OCI-LY1 (cell line): ENCODE measurements around the gene LCORL.

Source experiments
- H2AFZ ChIP-seq: fragments of 200-600 bp; sonication (generic), shearing (Covaris generic); 2 replicates; pipeline ENCODE4 v1.6.0; 2014; ENCODE audit warnings: antibody characterized with exemption, mild to moderate bottlenecking, low read length
- H3F3A ChIP-seq: fragments of 200-600 bp; sonication (generic), shearing (Covaris generic); 2 replicates; pipeline ENCODE4 v1.6.0; 2014; ENCODE audit warnings: mild to moderate bottlenecking, antibody characterized with exemption, low read length, moderate library complexity; ENCODE audit not compliant: insufficient read depth
- H3K27ac ChIP-seq: fragments of 200-600 bp; sonication (generic); 2 replicates; pipeline ENCODE4 v1.5.1; 2014; ENCODE audit warnings: low read length, mixed run types, mild to moderate bottlenecking, low read depth; ENCODE audit not compliant: poor library complexity, severe bottlenecking
- H3K27me3 ChIP-seq: fragments of 200-600 bp; sonication (generic); 2 replicates; pipeline ENCODE4 v1.6.0; 2014; ENCODE audit warnings: antibody characterized with exemption, mild to moderate bottlenecking, low read length, moderate library complexity; ENCODE audit not compliant: insufficient read depth
- H3K36me3 ChIP-seq: fragments of 200-600 bp; sonication (generic); 2 replicates; pipeline ENCODE4 v1.6.1; 2014; ENCODE audit warnings: mild to moderate bottlenecking, antibody characterized with exemption, low read length, moderate library complexity, mixed read lengths; ENCODE audit not compliant: insufficient read depth
- H3K4me1 ChIP-seq: fragments of 200-600 bp; sonication (generic); 2 replicates; pipeline ENCODE4 v1.5.1; 2014; ENCODE audit warnings: mild to moderate bottlenecking, low read length, moderate library complexity; ENCODE audit not compliant: insufficient read depth, severe bottlenecking
- H3K4me2 ChIP-seq: fragments of 200-600 bp; sonication (generic), shearing (Covaris generic); 2 replicates; pipeline ENCODE4 v1.6.1; 2014; ENCODE audit warnings: low read length
- H3K4me3 ChIP-seq: fragments of 200-600 bp; sonication (generic); 2 replicates; pipeline ENCODE4 v1.5.1; 2014; ENCODE audit warnings: low read length, low read depth, mild to moderate bottlenecking, mixed read lengths; ENCODE audit not compliant: poor library complexity, severe bottlenecking
- H3K79me2 ChIP-seq: fragments of 200-600 bp; shearing (Covaris generic); 2 replicates; pipeline ENCODE4 v1.6.1; 2016; ENCODE audit warnings: mixed run types, low read length, mixed read lengths; ENCODE audit not compliant: insufficient read depth
- H3K9ac ChIP-seq: fragments of 200-600 bp; sonication (generic), shearing (Covaris generic); 2 replicates; pipeline ENCODE4 v1.6.1; 2014; ENCODE audit warnings: mild to moderate bottlenecking, low read length, mixed read lengths
- H3K9me2 ChIP-seq: fragments of 200-600 bp; sonication (generic), shearing (Covaris generic); 2 replicates; pipeline ENCODE4 v1.6.1; 2014; ENCODE audit warnings: low read depth, mild to moderate bottlenecking, low read length, mixed read lengths
- H3K9me3 ChIP-seq: fragments of 200-600 bp; shearing (Covaris generic); 2 replicates; pipeline ENCODE4 v1.6.1; 2014; ENCODE audit warnings: low read length, mixed read lengths
- H4K20me1 ChIP-seq: fragments of 200-600 bp; sonication (generic), shearing (Covaris generic); 2 replicates; pipeline ENCODE4 v1.6.0; 2016; ENCODE audit warnings: mild to moderate bottlenecking, low read length; ENCODE audit not compliant: insufficient read depth
- CTCF ChIP-seq: fragments of 200-600 bp; sonication (generic), shearing (Covaris generic); IDR thresholded peaks from 2 replicates; pipeline ENCODE4 v1.5.1; 2017; ENCODE audit warnings: mild to moderate bottlenecking, antibody characterized with exemption, low read length, moderate library complexity, mixed read lengths
- EZH2 ChIP-seq: fragments of 200-600 bp; sonication (generic), shearing (Covaris generic); IDR thresholded peaks from 2 replicates; pipeline ENCODE4 v1.8.0; 2017; ENCODE audit warnings: borderline replicate concordance, mixed run types, mild to moderate bottlenecking, antibody characterized with exemption, low read length, moderate library complexity, mixed read lengths

LCORL gene

GRCh38 chr4:17898553-17899055, 123.0 kb downstream of the LCORL start:
- H3K9me3 ChIP-seq, result no peaks in the 10 kb centered on the region
- H3K27ac ChIP-seq, result no peak overlapping the region
- H3K36me3 ChIP-seq, result no peaks in the 10 kb centered on the region
- no peaks in the 10 kb centered on the region for H3K4me1 ChIP-seq
- no peaks in the 10 kb centered on the region for H3K9me2 ChIP-seq
- no peak overlapping the region for H3K4me3 ChIP-seq
- H3K27me3 ChIP-seq, result no peaks in the 10 kb centered on the region
- H2AFZ ChIP-seq, result no peak overlapping the region
- no peaks in the 10 kb centered on the region for H3F3A ChIP-seq
- H3K79me2 ChIP-seq, result no peaks in the 10 kb centered on the region
- no peaks in the 10 kb centered on the region for H4K20me1 ChIP-seq
- H3K9ac ChIP-seq, result no peak overlapping the region
- no peak overlapping the region for H3K4me2 ChIP-seq
- TF ChIP-seq EZH2, result no peak
- TF ChIP-seq CTCF, result no peak

GRCh38 chr4:17895481-17895880, 126.1 kb downstream of the LCORL start:
- no peak for TF ChIP-seq CTCF
- TF ChIP-seq EZH2, result no peak
- Histone ChIP-seq H2AFZ (no peak overlapping the region), H3K4me2 (no peak overlapping the region), H3K9me3 (no peaks in the 10 kb centered on the region), H3K9me2 (no peaks in the 10 kb centered on the region), H3F3A (no peaks in the 10 kb centered on the region), H4K20me1 (no peaks in the 10 kb centered on the region), H3K4me3 (no peak overlapping the region), H3K9ac (no peak overlapping the region), H3K27me3 (no peaks in the 10 kb centered on the region), H3K79me2 (no peaks in the 10 kb centered on the region), H3K4me1 (no peaks in the 10 kb centered on the region), H3K36me3 (no peaks in the 10 kb centered on the region), H3K27ac (no peak overlapping the region)

- Histone ChIP-seq H3K4me1 (no peaks in the 10 kb centered on the region), H3K27me3 (no peaks in the 10 kb centered on the region), H3K79me2 (no peaks in the 10 kb centered on the region), H3K4me2 (no peak overlapping the region), H3K9me3 (no peaks in the 10 kb centered on the region), H3K36me3 (no peaks in the 10 kb centered on the region), H3K4me3 (no peak overlapping the region), H2AFZ (no peak overlapping the region), H3K9ac (no peak overlapping the region), H3K27ac (no peak overlapping the region), H3F3A (no peaks in the 10 kb centered on the region), H3K9me2 (no peaks in the 10 kb centered on the region), H4K20me1 (no peaks in the 10 kb centered on the region)
- TF ChIP-seq EZH2 (no peak), CTCF (no peak)
These were observed 127.1 kb downstream of the LCORL start for GRCh38 chr4:17894421-17894820.
